B cell (primary cell): ENCODE measurements around the gene NUCB1. TPM values are rescaled to one million over a fixed set of nuclear protein-coding genes. Genes with fewer than 3 reads are reported as not detected.

Experiments used
- ATAC-seq: fragments of 200-7000 bp; cut with Tn5 transposase; one replicate; pipeline ENCODE4 v1.10.0; 2021; ENCODE audit warnings: low read depth, mild to moderate bottlenecking, moderate number of reproducible peaks, moderate library complexity
- CTCF ChIA-PET: fragments of 350-600 bp; sonication (Branson Sonifier 250); formaldehyde crosslinking; loops from one replicate; lab custom pipeline; 2021; ENCODE audit warnings: antibody characterized with exemption, inconsistent platforms; lab: Charles Lee
- POLR2A ChIA-PET: fragments of 350-600 bp; sonication (Branson Sonifier 250); formaldehyde crosslinking; loops from one replicate; lab custom pipeline; 2021; ENCODE audit warnings: antibody characterized with exemption; lab: Charles Lee
- DNase-seq: peaks from one replicate; pipeline ENCODE4 v3.0.0; 2013
- H2AFZ ChIP-seq: 2 replicates; pipeline ENCODE4 v1.6.1; 2012; ENCODE audit warnings: mild to moderate bottlenecking, low read depth, low read length; ENCODE audit not compliant: insufficient read depth, poor library complexity, severe bottlenecking
- H3K27ac ChIP-seq, 2 donors: 1 replicate in 1 of 2; 2 replicates in 1 of 2; pipeline ENCODE4 v1.5.1; 2012 to 2013; ENCODE audit warnings: low read length in 2 of 2, mild to moderate bottlenecking in 2 of 2, moderate library complexity in 1 of 2
- H3K27me3 ChIP-seq, 4 experiments: fragments of 200-600 bp in 1 of 4; sonication (generic) in 1 of 4; replicated peaks in 1 of 4; 1 replicate in 2 of 4; 2 replicates in 2 of 4; pipeline versions ENCODE4 v1.6.1 to v1.7.0; 2013 to 2016; ENCODE audit warnings: low read length in 3 of 4, mild to moderate bottlenecking in 2 of 4, mixed read lengths in 1 of 4, moderate library complexity in 1 of 4; ENCODE audit not compliant: insufficient read depth in 4 of 4, control insufficient read depth in 3 of 4; ENCODE audit errors: control extremely low read depth in 1 of 4
- H3K36me3 ChIP-seq, 2 experiments: replicated peaks in 1 of 2; 1 replicate in 1 of 2; 2 replicates in 1 of 2; pipeline versions ENCODE4 v1.6.1 to v1.7.1; 2013; ENCODE audit warnings: low read length in 1 of 2; ENCODE audit not compliant: insufficient read depth in 2 of 2, control insufficient read depth in 1 of 2; ENCODE audit errors: control extremely low read depth in 1 of 2, extremely low read depth in 1 of 2
- H3K4me1 ChIP-seq, 2 donors: fragments of 200-600 bp in 1 of 2; sonication (generic) in 1 of 2; 1 replicate in 1 of 2; 2 replicates in 1 of 2; pipeline versions ENCODE4 v1.5.1 to v1.6.1; 2013 to 2017; ENCODE audit warnings: low read length in 2 of 2; ENCODE audit not compliant: control insufficient read depth in 2 of 2, insufficient read depth in 2 of 2
- H3K4me2 ChIP-seq: replicated peaks from 2 replicates; pipeline ENCODE3; 2012; ENCODE audit warnings: mild to moderate bottlenecking, low read depth, low read length; ENCODE audit not compliant: poor library complexity, severe bottlenecking
- H3K4me3 ChIP-seq, 5 experiments: fragments of 200-600 bp in 1 of 5; sonication (generic) in 1 of 5; 1 replicate in 3 of 5; 2 replicates in 2 of 5; pipeline versions ENCODE4 v1.5.1 to v1.7.0; 2011 to 2016; ENCODE audit warnings: low read length in 4 of 5, mild to moderate bottlenecking in 4 of 5, low read depth in 2 of 5, control low read depth in 1 of 5, moderate library complexity in 1 of 5; ENCODE audit not compliant: insufficient read depth in 1 of 5; ENCODE audit errors: control extremely low read depth in 1 of 5, extremely low read depth in 1 of 5
- H3K79me2 ChIP-seq: fragments of 200-600 bp; sonication (generic); one replicate; pipeline ENCODE4 v1.6.0; 2016; ENCODE audit warnings: low read length; ENCODE audit not compliant: control insufficient read depth, insufficient read depth
- H3K9ac ChIP-seq: fragments of 200-600 bp; sonication (generic); 2 replicates; pipeline ENCODE4 v1.6.1; 2017; ENCODE audit warnings: mild to moderate bottlenecking, low read length, moderate library complexity
- H3K9me3 ChIP-seq, 3 donors: one replicate each; pipeline versions ENCODE4 v1.6.1 to v1.7.1; 2013; ENCODE audit warnings: low read length in 2 of 3; ENCODE audit not compliant: control insufficient read depth in 2 of 3, insufficient read depth in 1 of 3; ENCODE audit errors: control extremely low read depth in 1 of 3
- H4K20me1 ChIP-seq: 2 replicates; pipeline ENCODE4 v1.6.0; 2012; ENCODE audit warnings: mild to moderate bottlenecking, low read length; ENCODE audit not compliant: insufficient read depth, control insufficient read depth, poor library complexity, severe bottlenecking
- H3K27ac Mint-ChIP-seq: one replicate; pipeline ENCODE4 v1.8.0; 2021; ENCODE audit warnings: mixed read lengths
- H3K27me3 Mint-ChIP-seq: one replicate; pipeline ENCODE4 v1.8.0; 2021; ENCODE audit warnings: mixed read lengths
- H3K4me1 Mint-ChIP-seq: one replicate; pipeline ENCODE4 v1.8.0; 2021; ENCODE audit warnings: mixed read lengths
- H3K4me3 Mint-ChIP-seq: one replicate; pipeline ENCODE4 v1.8.0; 2021; ENCODE audit warnings: mixed read lengths
- H3K9me3 Mint-ChIP-seq: one replicate; pipeline ENCODE4 v1.8.0; 2022; ENCODE audit warnings: mixed read lengths; ENCODE audit not compliant: insufficient read depth
- CTCF ChIP-seq: fragments of 200-600 bp; IDR thresholded peaks from one replicate; pipeline ENCODE4 v1.8.0; 2022; ENCODE audit warnings: antibody characterized with exemption, mild to moderate bottlenecking
- EZH2 ChIP-seq: IDR thresholded peaks from 2 replicates; pipeline ENCODE4 v1.6.1; 2012; ENCODE audit warnings: borderline replicate concordance, low read depth, mild to moderate bottlenecking, moderate library complexity, low read length; ENCODE audit not compliant: insufficient read depth, poor library complexity, severe bottlenecking
- WGBS: methylation state at CpG from one replicate; pipeline ENCODE4 v1.1.5; 2013; ENCODE audit warnings: missing lambda C conversion rate; ENCODE audit not compliant: insufficient coverage; 5-methylcytosine and 5-hydroxymethylcytosine counted together
- intact Hi-C: fragments of 100-400 bp; cut with micrococcal nuclease; formaldehyde crosslinking; loops from one replicate; pipeline ENCODE4 v1.10.0; 2022
- polyA plus RNA-seq: library from polyadenylated mRNA; depleted of rRNA; stranded (reverse); fragments of >200 nt; gene quantifications from 2 replicates; pipeline ENCODE4 v1.2.3, GENCODE V29; 2012
- total RNA-seq, 2 donors: library from RNA; stranded (reverse); fragments of 120-200 nt in 1 of 2; gene quantifications; 1 replicate in 1 of 2; 2 replicates in 1 of 2; pipeline versions ENCODE4 v1.2.3 to v1.2.4, GENCODE V29; 2013 to 2022

Gene NUCB1
- total and polyA plus RNA-seq, 2 donors (not counting 1 experiment from before 2014, with no cell fraction given) = 118 to 134 TPM

GRCh38 chr19:48970139-48970766 is 70.1 kb downstream of the NUCB1 start:
- H3K9me3 ChIP-seq = peaks cover 0 to 5% (median 0%) of the 10 kb centered on the region in 3 donors
- 94% methylated on average over 17 of the region's 23 CpGs for WGBS
- no peak overlapping the region for H2AFZ ChIP-seq
- H3K36me3 ChIP-seq = peaks cover 3 to 55% of the 10 kb centered on the region in 2 experiments
- no peaks in the 10 kb centered on the region for H3K27me3 Mint-ChIP-seq
- H3K27me3 ChIP-seq = no peaks in the 10 kb centered on the region
- peaks cover 16% of the 10 kb centered on the region for H3K79me2 ChIP-seq
- H3K4me1 ChIP-seq = peaks cover 12 to 31% of the 10 kb centered on the region in 2 donors
- H3K4me3 Mint-ChIP-seq = no peak overlapping the region
- no peak for TF ChIP-seq EZH2
- TF ChIP-seq CTCF = no peak
- H4K20me1 ChIP-seq = peaks cover 22% of the 10 kb centered on the region
- intact Hi-C loops = no loop called here
- DNase-seq (no peak), ATAC-seq (no peak)
- H3K9me3 Mint-ChIP-seq = no peaks in the 10 kb centered on the region
- peaks cover 38% of the 10 kb centered on the region for H3K4me1 Mint-ChIP-seq
- H3K4me2 ChIP-seq = no peak overlapping the region
- H3K9ac ChIP-seq = no peak overlapping the region
- no peak overlapping the region for H3K4me3 ChIP-seq
- POLR2A ChIA-PET = interaction anchor here (0.5 to 1.1 kb wide), 5 partner anchors 16 to 192 kb away, joined by 3 to 15 read pairs (median 4); no protein-coding TSS in a partner anchor
- CTCF ChIA-PET = interaction anchor here (0.6 to 5.0 kb wide), 34 partner anchors 8 to 325 kb away, joined by 3 to 70 read pairs (median 5); partner anchors contain the start of genes BAX, CA11, DHDH and GYS1
- H3K27ac ChIP-seq = no peak overlapping the region
- no peak overlapping the region for H3K27ac Mint-ChIP-seq

- H3K4me3 Mint-ChIP-seq = no peak overlapping the region
- peak overlapping the region; percentile 63 for H3K27ac Mint-ChIP-seq
Measured at GRCh38 chr19:48970923-48971395, 70.8 kb downstream of the NUCB1 start.

More at GRCh38 chr19:48970923-48971395, 70.8 kb downstream of the NUCB1 start:
- Mint-ChIP-seq H3K4me1 (peaks cover 34% of the 10 kb centered on the region), H3K9me3 (no peaks in the 10 kb centered on the region), H3K27me3 (no peaks in the 10 kb centered on the region)
- Histone ChIP-seq H3K36me3 (peaks cover 3 to 55% of the 10 kb centered on the region in 2 experiments), H3K9me3 (peaks cover 0 to 5% (median 0%) of the 10 kb centered on the region in 3 donors), H3K27ac (no peak overlapping the region), H3K9ac (no peak overlapping the region), H3K4me2 (no peak overlapping the region), H2AFZ (no peak overlapping the region), H3K79me2 (peaks cover 9% of the 10 kb centered on the region), H3K4me1 (peaks cover 12 to 29% of the 10 kb centered on the region in 2 donors), H3K27me3 (no peaks in the 10 kb centered on the region), H3K4me3 (no peak overlapping the region), H4K20me1 (peaks cover 16% of the 10 kb centered on the region)
- intact Hi-C loops = loop anchor here (1.0 kb wide), 5 partner anchors 38 to 183 kb away; partner anchors contain the start of gene DHDH
- CTCF ChIA-PET = interaction anchor here (0.6 to 5.0 kb wide), 34 partner anchors 9 to 325 kb away, joined by 3 to 70 read pairs (median 5); partner anchors contain the start of genes BAX, BCAT2, CA11 and DHDH
- no peak for TF ChIP-seq EZH2
- TF ChIP-seq CTCF = peak; percentile 93
- DNase-seq = peak; percentile 91
- POLR2A ChIA-PET = interaction anchor here (0.5 to 1.1 kb wide), 4 partner anchors 90 to 192 kb away, joined by 3 to 15 read pairs (median 4); no protein-coding TSS in a partner anchor
- peak; percentile 89 for ATAC-seq
- 10% methylated on average over 15 of the region's 19 CpGs for WGBS
